K562 (cell line): ENCODE measurements around the gene PNMT.

Experiments used
- HDAC6 ChIP-seq: IDR thresholded peaks from 2 replicates; pipeline ENCODE4 v1.6.1; 2012; ENCODE audit warnings: low read depth, mild to moderate bottlenecking, control low read depth, inconsistent platforms, low read length, moderate library complexity
- NR3C1 ChIP-seq: sonication (generic); formaldehyde crosslinking; IDR thresholded peaks from 2 replicates; pipeline ENCODE4 v1.8.1; 2022; ENCODE audit warnings: missing genetic modification reagents
- POLR2A ChIP-seq: fragments of 450-650 bp; conservative IDR thresholded peaks from 2 replicates; pipeline ENCODE4 v1.6.1; 2016
- RBM17 ChIP-seq: fragments of 200-400 bp; formaldehyde crosslinking; IDR thresholded peaks from 2 replicates; pipeline ENCODE4 v1.6.1; 2017; ENCODE audit warnings: low read depth, mild to moderate bottlenecking, low read length, borderline replicate concordance
- SMC3 ChIP-seq: conservative IDR thresholded peaks from 2 replicates; pipeline ENCODE4 v1.6.1; 2011; ENCODE audit warnings: low read depth, low read length, improper control_type of control experiment; ENCODE audit not compliant: insufficient read depth
- SP1 ChIP-seq: sonication (generic); formaldehyde crosslinking; IDR thresholded peaks from 2 replicates; pipeline ENCODE4 v1.8.1; 2022; ENCODE audit warnings: mild to moderate bottlenecking, missing genetic modification reagents
- ZNF146 ChIP-seq: IDR thresholded peaks from one replicate; pipeline ENCODE4 v1.6.1; 2018; ENCODE audit warnings: missing compliant biosample characterization; ENCODE audit not compliant: unreplicated experiment
- ZNF174 ChIP-seq: fragments of 250-450 bp; sonication (Bioruptor Pico); IDR thresholded peaks from 2 replicates; pipeline ENCODE4 v1.4.0; 2020; ENCODE audit warnings: mild to moderate bottlenecking
- TF ChIP-seq, protein P1 (sequence below): fragments of 250-450 bp; sonication (Bioruptor Pico); IDR thresholded peaks from 2 replicates; pipeline ENCODE4 v1.5.0; 2020; ENCODE audit warnings: mild to moderate bottlenecking
- TF ChIP-seq, protein P2 (sequence below), 3 experiments: IDR thresholded peaks in 2 of 3; conservative IDR thresholded peaks in 1 of 3; 2 replicates each; pipeline ENCODE4 v1.5.1; 2011 to 2012; ENCODE audit warnings: low read length in 3 of 3, mild to moderate bottlenecking in 3 of 3, control low read depth in 2 of 3, improper control_type of control experiment in 1 of 3, inconsistent platforms in 1 of 3, low read depth in 1 of 3, mixed read lengths in 1 of 3, moderate library complexity in 1 of 3; ENCODE audit not compliant: insufficient read depth in 2 of 3
- TF ChIP-seq, protein P3 (sequence below): sonication (generic); formaldehyde crosslinking; IDR thresholded peaks from 2 replicates; pipeline ENCODE4 v1.9.0; 2022; ENCODE audit warnings: mild to moderate bottlenecking, missing genetic modification reagents

DNA sequence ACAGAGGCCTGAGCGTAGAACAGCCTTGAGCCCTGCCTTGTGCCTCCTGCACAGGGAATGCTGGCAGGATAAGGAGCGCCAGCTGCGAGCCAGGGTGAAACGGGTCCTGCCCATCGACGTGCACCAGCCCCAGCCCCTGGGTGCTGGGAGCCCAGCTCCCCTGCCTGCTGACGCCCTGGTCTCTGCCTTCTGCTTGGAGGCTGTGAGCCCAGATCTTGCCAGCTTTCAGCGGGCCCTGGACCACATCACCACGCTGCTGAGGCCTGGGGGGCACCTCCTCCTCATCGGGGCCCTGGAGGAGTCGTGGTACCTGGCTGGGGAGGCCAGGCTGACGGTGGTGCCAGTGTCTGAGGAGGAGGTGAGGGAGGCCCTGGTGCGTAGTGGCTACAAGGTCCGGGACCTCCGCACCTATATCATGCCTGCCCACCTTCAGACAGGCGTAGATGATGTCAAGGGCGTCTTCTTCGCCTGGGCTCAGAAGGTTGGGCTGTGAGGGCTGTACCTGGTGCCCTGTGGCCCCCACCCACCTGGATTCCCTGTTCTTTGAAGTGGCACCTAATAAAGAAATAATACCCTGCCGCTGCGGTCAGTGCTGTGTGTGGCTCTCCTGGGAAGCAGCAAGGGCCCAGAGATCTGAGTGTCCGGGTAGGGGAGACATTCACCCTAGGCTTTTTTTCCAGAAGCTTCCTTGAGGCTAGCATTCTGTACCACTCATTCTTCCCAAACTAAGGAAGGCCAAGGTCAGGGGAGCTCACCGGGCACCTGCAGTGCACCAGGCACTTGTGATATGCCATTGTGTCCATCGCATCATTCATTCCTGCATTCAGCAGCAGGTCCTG, 1.9 kb downstream of the PNMT start:
- TF ChIP-seq ZNF146, result no peak
- TF ChIP-seq, protein P1, sequence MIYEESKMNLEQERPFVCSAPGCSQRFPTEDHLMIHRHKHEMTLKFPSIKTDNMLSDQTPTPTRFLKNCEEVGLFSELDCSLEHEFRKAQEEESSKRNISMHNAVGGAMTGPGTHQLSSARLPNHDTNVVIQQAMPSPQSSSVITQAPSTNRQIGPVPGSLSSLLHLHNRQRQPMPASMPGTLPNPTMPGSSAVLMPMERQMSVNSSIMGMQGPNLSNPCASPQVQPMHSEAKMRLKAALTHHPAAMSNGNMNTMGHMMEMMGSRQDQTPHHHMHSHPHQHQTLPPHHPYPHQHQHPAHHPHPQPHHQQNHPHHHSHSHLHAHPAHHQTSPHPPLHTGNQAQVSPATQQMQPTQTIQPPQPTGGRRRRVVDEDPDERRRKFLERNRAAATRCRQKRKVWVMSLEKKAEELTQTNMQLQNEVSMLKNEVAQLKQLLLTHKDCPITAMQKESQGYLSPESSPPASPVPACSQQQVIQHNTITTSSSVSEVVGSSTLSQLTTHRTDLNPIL, result no peak
- TF ChIP-seq, protein P2, sequence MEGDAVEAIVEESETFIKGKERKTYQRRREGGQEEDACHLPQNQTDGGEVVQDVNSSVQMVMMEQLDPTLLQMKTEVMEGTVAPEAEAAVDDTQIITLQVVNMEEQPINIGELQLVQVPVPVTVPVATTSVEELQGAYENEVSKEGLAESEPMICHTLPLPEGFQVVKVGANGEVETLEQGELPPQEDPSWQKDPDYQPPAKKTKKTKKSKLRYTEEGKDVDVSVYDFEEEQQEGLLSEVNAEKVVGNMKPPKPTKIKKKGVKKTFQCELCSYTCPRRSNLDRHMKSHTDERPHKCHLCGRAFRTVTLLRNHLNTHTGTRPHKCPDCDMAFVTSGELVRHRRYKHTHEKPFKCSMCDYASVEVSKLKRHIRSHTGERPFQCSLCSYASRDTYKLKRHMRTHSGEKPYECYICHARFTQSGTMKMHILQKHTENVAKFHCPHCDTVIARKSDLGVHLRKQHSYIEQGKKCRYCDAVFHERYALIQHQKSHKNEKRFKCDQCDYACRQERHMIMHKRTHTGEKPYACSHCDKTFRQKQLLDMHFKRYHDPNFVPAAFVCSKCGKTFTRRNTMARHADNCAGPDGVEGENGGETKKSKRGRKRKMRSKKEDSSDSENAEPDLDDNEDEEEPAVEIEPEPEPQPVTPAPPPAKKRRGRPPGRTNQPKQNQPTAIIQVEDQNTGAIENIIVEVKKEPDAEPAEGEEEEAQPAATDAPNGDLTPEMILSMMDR (IDR thresholded peaks at IDR 0.05 in 2 of 3, conservative IDR thresholded peaks at IDR 0.05 in 1 of 3; ENCODE audit: insufficient read depth in 2 of 3, low read depth in 1 of 3, low read length in 3 of 3), result no peak
- TF ChIP-seq POLR2A, result no peak
- no peak for TF ChIP-seq NR3C1 (CRISPR knock-in tag)
- no peak for TF ChIP-seq SP1
- no peak for TF ChIP-seq ZNF174 (CRISPR knock-in tag)
- no peak for TF ChIP-seq RBM17
- TF ChIP-seq, protein P3, sequence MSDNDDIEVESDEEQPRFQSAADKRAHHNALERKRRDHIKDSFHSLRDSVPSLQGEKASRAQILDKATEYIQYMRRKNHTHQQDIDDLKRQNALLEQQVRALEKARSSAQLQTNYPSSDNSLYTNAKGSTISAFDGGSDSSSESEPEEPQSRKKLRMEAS, result no peak
- TF ChIP-seq SMC3, result no peak
- no peak for TF ChIP-seq HDAC6
